Mucosa of descending colon (tissue), 3 donors: ENCODE results near the gene MED29. TPM values are rescaled to one million over a fixed set of nuclear protein-coding genes. Genes with fewer than 3 reads are reported as not detected.

Experiments
- ATAC-seq: fragments of 200-7000 bp; cut with Tn5 transposase; one replicate; pipeline ENCODE4 v1.9.1; 2020; ENCODE audit warnings: mild to moderate bottlenecking, moderate library complexity
- DNase-seq, 3 donors: peaks; one replicate each; pipeline ENCODE4 v3.0.0-alpha.2; 2020
- H3K36me3 ChIP-seq: fragments of 200-600 bp; one replicate; pipeline ENCODE4 v1.8.0; 2021; ENCODE audit warnings: low read depth, mild to moderate bottlenecking
- H3K4me1 ChIP-seq: fragments of 200-600 bp; one replicate; pipeline ENCODE4 v1.8.0; 2021; ENCODE audit warnings: low read depth, mild to moderate bottlenecking
- H3K4me3 ChIP-seq: fragments of 200-600 bp; one replicate; pipeline ENCODE4 v1.8.0; 2021; ENCODE audit warnings: mild to moderate bottlenecking
- H3K9me3 ChIP-seq: fragments of 200-600 bp; one replicate; pipeline ENCODE4 v1.8.0; 2021; ENCODE audit warnings: mild to moderate bottlenecking
- CTCF ChIP-seq: fragments of 200-600 bp; IDR thresholded peaks from one replicate; pipeline ENCODE4 v1.8.0; 2022; ENCODE audit warnings: antibody characterized with exemption, mild to moderate bottlenecking
- intact Hi-C, 2 donors: fragments of 100-400 bp; cut with DNase I in 1 of 2; cut with micrococcal nuclease in 1 of 2; formaldehyde crosslinking; loops; one replicate each; pipeline versions ENCODE4 v1.11.0 to v1.11.1; 2022; cut with DNase I, micrococcal nuclease
- total RNA-seq, 3 donors: library from RNA; stranded (reverse); fragmentation: NEBNext Ultra II Directional in 2 of 3; extraction: Animal tissue kit (Norgen Biotek cat#: 25700) in 2 of 3; gene quantifications; one replicate each; pipeline versions ENCODE4 v1.2.1 to v1.2.4, GENCODE V29; 2021 to 2023
- donor health status: DM: no; HTN: no; CAD: no; lungs with moderate emphysema.
- donor health status: DM: no; HTN: no; CAD: no.
- donor health status: DM: no; HTN: yes; CAD: no.

The MED29 gene
- total RNA-seq, 3 donors from 2014 or later, result 28.4 to 31.2 (median 28.8) TPM

- intact Hi-C loops, result no loop called here
- no peak for TF ChIP-seq CTCF
- Histone ChIP-seq H3K4me1 (peaks cover 3% of the 10 kb centered on the region), H3K4me3 (no peak overlapping the region), H3K9me3 (no peaks in the 10 kb centered on the region), H3K36me3 (peaks cover 5% of the 10 kb centered on the region)
- DNase-seq, result no peak
- no peak for ATAC-seq
Observed at GRCh38 chr19:39355253-39355652, 35.9 kb upstream of the MED29 start.

- Histone ChIP-seq H3K9me3 (no peaks in the 10 kb centered on the region), H3K4me1 (peaks cover 1% of the 10 kb centered on the region), H3K36me3 (peaks cover 5% of the 10 kb centered on the region), H3K4me3 (no peak overlapping the region)
- intact Hi-C loops, result no loop called here
- DNase-seq (no peak), ATAC-seq (no peak)
- no peak for TF ChIP-seq CTCF
Observed at GRCh38 chr19:39356073-39356472, 35.1 kb upstream of the MED29 start.

GRCh38 chr19:39356647-39357046 lies 34.5 kb upstream of the MED29 start:
- no peak for TF ChIP-seq CTCF
- intact Hi-C loops, result no loop called here

GRCh38 chr19:39359026-39359425 lies 32.2 kb upstream of the MED29 start:
- peaks cover 5% of the 10 kb centered on the region for H3K36me3 ChIP-seq
- no peak for TF ChIP-seq CTCF
- intact Hi-C loops, result no loop called here
- no peak for ATAC-seq
- no peak overlapping the region for H3K4me3 ChIP-seq
- DNase-seq, result no peak
- no peaks in the 10 kb centered on the region for H3K9me3 ChIP-seq
- no peaks in the 10 kb centered on the region for H3K4me1 ChIP-seq

More at GRCh38 chr19:39356647-39357046, 34.5 kb upstream of the MED29 start:
- ATAC-seq (no peak), DNase-seq (no peak)
- Histone ChIP-seq H3K4me1 (no peaks in the 10 kb centered on the region), H3K36me3 (peaks cover 5% of the 10 kb centered on the region), H3K9me3 (no peaks in the 10 kb centered on the region), H3K4me3 (no peak overlapping the region)

GRCh38 chr19:39360599-39360998 lies 30.6 kb upstream of the MED29 start:
- no peak for TF ChIP-seq CTCF
- Histone ChIP-seq H3K9me3 (no peaks in the 10 kb centered on the region), H3K4me1 (no peaks in the 10 kb centered on the region), H3K36me3 (no peaks in the 10 kb centered on the region), H3K4me3 (no peak overlapping the region)
- ATAC-seq (no peak), DNase-seq (no peak)
- intact Hi-C loops, result no loop called here
